Hepatic stellate cell (primary cell): ENCODE measurements around the gene TBC1D7.
"Not testable (repeated sequence)": the region's sequence is repeated elsewhere in the genome, so short reads cannot be mapped to it uniquely, and the experiment has no call there.

Source experiments
- DNase-seq: peaks from one replicate; pipeline ENCODE4 v3.0.0; 2011; ENCODE audit warnings: low spot score

Gene TBC1D7

DNA sequence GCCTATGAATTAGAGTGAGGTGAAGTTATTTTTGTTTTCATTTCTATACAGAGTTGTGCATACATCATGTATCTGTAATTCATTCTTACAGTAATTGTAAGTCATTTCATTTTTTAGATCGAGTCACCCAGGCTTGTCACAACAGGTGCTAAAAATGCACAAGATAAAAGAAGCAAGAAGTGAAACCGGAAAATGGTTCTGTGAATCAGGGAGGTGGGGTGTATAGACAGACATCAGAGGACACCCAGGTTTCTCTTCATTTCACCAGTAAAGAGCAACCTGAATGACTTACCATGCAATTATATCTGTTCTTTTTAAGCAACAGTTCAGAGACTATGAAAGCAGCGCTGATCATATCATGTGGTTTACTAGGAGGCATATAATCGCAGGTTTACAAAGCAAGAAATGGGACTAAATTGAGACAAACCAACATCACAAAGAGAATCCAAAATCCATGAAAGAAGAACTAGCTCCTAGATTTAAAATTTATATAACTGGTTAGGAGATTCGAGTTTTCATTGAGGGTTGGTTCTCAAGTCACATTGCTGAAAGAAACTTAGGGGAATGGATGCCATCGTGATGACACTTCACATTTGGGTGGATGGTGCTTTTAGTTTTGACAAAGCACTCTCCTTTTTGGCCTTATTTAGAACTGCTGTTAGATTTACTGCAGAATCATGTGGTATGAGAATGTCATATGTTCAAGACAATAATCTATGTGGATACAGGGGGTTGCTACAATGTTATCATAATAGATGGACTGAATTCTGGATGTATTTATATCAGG, 27.9 kb upstream of the TBC1D7 start:
- DNase-seq: no peak

DNA sequence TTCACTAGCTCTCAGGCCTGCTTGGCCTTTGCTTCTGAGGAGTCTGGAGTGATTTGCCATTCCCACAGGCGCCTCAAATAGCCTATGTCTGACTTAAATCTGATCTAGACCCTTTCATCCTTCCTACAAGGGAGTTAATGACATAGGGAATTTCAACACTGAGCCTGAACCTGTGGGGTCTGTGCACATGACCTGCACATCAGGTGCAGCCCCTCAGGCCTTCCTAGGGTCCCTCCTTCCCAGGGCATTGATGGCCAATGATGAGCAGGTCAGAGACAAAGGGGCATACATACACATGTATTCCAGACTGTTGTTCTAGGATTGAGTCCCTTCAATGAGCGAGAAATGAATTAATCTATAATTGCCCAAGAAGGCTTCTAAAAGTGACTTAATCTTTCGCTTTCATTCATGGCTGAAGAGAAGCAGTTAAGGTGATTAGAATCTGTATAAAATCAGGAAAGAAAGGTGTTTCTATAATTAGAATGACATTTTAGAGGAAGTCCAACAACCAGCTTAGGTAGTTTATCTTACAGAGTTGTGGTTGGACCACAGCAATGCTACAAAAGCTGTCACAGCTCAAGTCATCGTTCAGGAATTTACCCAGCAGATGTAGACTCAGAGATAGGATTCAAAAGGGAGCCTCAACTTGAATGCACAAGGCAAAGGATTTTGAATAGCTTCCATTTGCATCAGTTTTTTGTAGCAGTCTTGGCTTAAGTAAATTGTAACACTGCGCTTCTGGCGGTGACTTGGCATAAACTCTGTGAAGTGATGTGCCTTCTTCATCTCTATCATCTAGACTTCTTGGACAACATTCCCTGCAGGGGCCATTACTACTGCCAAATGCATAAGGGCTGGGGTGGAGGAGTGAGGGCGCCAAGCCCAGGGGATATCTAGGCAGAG, 27.0 kb upstream of the TBC1D7 start:
- peak; percentile 82 for DNase-seq

DNA sequence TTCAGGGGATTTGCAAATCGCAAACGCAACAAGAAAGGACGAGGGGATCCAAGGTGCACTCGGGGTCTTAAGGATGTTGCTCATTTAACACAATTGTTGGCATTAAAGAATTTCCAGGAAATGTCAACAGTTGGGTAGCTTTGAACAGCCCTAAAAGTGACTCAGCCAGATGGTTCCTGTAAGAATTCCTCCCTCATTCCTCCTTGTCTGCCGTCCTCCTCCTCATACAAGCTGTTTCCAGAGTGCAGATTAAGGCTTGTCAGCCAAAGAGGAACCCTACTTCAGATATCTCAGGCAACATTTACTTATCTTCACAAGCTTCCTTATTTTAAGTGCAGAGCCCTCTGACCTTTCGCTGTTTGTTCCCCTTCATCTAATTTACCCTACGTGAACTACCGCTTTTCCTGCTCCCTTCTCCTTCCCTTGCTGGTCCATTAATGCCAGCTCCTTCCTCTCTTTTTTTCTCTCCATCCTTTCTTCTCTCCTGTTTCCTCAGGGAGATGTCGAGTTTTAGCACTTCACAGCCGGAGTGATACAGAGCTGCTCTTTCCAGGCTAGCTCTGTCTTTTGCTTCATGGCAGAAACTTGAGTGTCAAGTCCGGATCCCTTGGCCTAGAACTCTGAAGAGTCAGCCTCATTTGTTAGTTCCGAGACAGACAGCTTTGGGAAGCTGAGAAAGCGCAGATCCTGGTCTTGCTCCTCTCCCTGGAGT, 26.1 kb upstream of the TBC1D7 start:
- DNase-seq: peak; percentile 74

DNA sequence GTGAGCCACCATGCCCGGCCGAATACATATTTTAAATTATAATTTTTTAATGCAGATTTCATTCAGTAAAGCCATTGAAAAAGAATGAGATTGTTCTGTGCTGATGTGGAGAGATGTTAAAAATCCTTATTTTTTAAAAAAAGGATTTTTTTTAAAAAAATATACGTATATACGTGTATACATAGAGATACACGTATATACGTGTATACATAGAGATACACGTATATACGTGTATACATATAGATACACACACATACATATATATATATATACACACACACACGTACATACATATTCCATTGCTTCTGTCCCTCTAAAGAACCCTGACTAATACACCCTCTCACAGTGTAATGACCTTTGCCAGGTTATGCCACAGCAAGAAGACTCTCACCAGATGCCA, 23.8 kb upstream of the TBC1D7 start:
- no peak for DNase-seq

DNA sequence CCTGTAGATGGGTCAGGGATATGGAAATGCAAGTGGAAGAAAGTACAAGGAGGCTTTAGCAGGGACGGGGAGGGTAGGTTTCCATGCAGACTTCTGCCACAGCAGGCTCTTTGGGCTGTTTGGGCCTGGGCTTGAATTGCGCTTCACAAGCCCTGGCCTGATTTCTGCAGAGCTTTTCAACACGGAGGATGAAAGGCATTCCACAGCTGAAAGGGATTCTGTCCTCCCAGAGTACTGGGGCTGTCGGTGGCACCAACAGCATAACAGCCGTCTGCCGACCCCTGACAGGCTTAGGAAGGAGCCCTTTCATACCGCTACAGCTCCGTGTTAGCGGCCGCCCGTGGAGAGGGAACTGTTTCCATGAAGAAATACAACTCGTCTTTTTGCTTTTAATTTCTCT, 22.9 kb upstream of the TBC1D7 start:
- no peak for DNase-seq

DNA sequence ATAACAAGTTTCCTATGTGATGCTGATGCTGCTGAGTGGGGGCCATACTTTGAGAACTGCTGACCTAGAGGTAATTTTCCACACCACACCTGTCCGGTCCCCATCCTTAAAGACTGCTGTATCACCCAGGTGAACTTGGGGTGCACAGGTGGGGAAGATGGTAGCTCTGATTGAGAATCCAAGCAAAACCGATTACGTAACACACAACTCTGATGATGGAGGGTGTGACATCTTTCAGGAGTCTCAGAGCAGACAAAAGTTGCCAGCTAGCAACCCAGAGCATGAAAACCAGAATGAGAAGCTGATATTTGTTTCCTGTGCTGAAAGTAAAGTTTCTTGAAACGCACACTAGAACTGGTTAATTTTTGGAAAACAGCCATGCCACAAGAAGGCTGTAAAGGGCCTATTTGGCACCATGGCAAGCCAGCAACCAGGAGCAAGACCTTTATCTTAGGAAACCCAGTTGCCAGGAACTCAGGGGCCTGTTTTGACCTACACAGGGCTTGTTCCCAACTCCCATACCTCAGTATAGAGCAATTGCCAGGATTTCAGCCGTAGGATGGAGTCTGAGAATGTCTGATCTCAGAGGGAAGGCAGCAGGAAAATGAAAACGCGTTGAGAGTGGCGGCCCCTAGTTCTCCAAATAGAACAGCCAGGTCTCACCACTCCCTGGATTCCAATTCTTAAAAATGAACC, 21.6 kb upstream of the TBC1D7 start:
- DNase-seq: no peak

DNA sequence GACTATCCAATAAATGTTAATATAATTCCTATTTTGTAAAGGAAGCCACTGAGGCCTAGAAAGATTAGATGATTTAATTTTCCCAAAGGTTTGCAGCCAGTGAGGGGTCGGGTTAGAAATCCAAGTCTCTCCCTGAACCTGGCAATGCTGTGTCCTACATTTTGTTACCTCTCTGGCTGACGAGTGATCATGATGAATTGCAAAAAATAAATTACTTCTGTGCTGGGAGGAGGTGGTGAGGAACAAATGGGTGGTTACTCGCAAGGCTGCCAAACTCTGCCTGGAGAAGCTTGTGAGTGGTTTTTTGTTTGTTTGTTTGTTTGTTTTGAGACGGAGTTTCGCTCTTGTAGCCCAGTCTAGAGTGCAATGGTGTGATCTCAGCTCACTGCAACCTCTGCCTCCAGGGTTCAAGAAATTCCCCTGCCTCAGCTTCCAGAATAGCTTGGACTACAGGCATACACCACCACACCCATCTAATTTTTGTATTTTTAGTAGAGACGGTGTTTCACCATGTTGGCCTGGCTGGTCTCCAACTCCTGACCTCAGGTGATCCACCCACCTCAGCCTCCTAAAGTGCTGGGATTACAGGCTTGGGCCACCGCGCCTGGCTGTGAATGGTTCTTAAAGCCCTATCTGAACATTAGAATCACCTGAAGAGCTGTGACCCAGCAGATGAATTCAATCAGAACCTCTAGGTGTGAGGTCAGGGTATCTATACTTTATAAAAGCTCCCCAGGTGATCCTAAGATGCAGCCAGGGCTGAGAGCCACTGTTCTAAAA, 20.2 kb upstream of the TBC1D7 start:
- no peak for DNase-seq

DNA sequence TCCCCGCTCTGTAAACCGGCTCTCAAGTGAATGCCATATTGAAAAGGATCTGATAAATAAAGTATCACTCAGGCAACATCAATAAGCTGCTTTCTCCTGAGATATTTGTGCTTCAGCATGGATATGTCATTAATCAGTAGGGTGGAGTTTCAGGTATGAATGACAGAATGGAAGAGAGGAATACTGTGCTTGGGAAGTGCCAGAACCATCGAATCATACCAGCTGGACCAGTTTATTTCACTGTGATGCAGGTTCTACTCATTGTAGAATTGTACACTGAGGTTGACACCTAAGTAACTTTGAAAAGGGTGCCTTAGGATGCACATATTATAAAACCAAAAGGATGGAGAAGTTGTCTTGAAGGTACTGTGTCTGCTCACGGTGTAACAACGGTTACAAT, 17.9 kb upstream of the TBC1D7 start:
- no peak for DNase-seq

DNA sequence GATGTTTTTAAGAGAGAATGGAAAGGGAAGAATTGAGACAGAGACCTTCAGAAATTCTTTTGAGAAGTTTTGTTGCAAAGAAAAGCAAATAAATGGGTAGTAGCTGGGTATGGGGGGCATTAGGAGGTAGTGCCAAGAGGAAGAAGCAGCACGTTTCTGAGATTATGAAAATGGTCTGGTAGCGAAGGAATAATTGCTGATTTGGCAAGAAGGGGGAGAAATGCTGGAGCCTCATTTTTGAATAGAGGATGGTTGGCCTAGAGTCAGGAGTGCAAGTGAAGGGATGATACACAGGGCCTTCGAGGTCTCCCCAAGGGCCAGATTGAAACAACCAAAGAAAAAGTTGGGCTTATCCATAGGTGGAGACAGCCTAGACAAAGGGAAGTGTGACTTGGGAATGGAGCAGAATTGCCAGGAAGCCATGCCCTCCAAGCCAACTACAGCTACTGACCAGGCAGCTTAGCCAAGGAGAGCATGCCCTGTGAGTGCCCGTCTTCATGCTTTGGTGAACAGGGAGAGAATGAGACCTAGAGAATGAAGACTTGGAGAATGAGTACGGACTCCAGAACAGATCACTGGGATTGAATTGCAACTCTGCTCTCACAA, 14.2 kb upstream of the TBC1D7 start:
- DNase-seq: no peak

DNA sequence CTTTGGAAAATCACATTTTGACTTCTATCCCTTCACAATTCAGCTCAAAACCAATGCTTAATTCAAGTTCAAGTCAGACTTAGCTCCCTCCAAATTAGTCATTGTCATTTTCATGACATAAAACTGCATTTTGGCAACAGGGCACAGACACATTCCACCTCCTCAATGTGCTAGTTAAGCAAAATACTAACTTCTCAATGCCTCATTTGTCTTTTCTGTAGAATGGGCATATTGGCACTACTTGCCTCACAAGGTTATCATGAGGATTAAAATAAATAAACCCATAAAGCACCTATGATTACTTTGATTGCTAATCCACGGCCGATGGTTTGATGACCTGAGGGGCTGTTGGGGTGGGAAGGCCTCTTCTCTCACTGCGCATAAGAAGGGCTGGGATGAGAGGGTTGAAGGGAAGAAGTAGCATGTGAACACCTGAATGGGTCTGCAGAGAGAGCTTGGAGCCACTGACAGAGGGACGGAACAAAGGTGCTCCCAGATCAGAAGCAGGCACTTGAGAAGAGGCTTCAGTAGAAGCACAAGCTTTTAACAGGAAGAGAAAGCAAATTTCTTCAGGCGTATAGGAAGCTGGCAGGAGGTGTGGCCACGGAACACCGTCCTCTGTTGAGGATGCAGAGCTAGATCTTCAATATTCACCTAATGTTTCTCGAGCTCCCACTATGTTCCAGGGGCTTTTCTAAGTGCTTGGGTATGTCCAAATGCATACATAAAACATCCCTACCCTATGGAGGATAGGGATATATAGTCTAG, 11.7 kb upstream of the TBC1D7 start:
- DNase-seq: no peak

DNA sequence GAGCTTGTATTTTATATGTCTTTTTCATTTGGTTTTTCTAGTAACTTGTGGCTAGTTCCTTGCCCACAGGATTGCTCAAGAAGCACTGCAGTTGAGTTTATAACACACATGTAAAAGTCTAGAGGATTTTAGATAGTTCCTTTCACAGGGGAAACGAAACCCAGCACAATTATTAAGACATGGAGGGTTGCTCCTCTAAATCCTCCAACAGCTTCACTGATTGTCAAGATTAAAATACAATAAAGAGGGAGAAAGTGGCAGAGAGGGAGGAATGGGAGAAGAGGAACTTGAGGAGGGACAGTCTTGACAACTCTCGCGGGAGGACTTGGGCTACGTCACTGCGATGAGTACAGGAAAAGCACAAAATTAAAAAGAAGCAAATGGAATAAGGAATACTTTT, 9.7 kb upstream of the TBC1D7 start:
- DNase-seq: no peak

DNA sequence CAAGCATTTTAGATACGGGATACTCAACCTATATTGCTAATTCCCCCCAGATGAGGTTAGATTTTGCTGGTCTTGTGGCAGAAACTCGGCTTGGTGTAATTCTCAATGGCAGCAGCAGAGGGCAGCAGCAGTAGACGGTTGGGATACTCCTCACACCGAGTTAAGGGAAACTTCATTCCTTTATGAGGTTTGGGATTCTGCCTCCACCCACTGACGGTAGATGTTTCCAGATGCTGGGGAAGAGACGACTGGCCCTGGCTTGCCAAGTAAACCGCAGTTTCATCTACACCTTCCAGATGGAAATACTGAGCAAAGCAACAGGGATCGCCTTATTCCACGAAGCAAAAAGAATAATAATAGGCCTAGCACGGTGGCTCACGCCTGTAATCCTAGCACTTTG, 8.2 kb upstream of the TBC1D7 start:
- peak; percentile 70 for DNase-seq

DNA sequence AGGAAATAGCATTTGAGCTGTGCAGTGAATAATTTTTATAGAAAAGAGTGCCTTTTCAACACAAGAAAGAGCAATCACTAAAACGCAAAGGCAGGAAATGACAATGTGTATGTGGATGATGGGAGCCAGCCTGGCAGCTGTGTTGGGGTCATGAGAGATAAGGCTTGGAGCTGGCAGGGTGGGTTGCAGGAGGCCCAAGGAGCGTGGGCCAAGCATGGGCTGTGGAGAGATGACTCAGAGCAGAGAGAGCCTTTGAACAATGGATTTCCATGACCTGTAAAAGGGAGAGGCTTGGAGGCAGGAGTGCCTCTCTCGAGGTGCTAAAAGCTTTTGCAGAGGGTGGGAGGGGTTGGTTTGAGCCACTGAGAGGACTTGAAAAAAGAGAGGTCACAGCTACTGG, 6.6 kb upstream of the TBC1D7 start:
- no peak for DNase-seq

DNA sequence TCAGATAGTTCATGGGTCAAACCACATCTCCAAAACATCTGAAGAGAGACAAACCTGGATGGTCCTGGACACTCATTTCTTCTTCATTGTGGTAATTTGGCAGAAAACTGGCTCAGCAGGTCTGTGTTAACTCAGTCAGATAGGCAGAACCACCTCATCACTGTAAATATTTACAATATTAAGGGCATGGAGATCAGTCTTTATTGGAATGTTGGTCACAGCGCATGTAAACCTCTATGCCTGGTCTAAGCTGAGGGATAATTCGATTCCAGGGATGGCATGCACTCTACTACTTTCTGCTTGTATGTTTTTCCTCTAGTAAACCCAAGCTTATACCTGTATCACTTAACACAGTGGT, 4.0 kb upstream of the TBC1D7 start:
- no peak for DNase-seq

DNA sequence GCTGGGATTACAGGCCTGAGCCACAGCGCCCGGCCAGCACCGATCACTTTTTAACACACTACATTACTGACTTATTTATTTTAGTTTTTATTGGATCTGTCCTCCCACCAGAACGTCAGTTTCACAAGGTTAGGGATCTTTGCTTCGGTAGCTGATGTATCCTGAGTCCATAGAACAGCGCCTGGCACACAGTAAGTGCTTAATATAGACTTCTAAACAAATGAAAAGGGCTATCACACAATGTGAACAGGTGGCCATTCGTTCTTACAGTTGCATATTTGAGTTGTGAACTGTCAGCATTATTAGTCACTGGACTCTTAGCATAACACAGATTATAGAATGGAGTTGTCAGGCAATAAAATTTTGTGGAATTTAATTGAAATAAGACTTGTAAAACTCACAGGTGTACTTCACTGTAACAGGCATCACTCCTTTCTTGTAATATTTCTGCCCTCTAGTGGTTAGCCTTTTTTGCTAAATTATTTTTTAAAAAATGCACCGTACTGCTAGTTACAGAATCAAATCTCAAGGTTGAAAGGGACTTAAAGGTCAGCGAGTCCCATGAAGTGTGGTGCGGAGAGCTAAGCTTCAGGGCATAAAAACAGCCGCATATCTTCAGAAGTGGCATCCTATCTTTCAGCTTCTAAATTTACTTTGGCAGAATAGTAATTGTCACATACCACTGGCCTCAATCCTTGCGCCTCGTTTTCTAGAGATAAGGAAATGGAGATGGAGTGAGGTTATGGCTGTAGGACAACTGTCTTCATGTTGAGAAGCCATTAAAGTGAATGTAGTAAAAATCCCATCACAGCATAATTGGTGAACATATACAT, 3.4 kb upstream of the TBC1D7 start:
- no peak for DNase-seq

DNA sequence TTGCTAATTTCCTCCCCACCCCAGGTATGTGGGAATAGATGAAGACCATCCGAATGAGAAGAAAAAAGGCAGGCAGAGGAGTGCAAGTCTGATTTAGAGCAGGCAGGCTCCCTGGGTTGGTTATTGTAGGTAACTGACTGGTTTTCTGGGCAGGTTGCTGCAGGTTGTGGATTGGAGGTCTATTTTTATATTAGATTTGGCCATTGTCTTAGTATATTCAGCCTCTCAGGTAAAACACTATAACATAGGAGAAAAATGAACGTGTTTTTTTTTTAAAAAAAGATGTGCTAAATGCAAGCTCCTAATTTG, 492 bp upstream of the TBC1D7 start:
- no peak for DNase-seq

DNA sequence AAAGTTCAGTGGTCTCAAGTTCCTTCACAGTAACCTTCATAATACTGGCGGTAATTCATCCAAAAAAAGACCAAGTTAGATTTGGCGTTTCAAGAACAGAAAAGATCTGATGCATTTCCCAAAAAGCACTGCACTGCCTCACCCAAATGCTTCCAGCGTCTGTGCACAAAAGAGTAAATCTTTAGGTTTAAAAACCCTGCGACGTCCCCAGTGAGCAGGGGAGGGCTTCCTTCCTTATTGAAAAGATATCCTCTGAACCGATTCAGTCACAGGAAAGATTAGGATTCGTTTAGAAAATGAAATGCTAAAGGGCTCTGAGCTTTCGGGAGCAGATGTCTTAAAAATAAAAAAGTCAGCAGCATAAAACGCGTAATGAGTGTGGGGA, 654 bp downstream of the TBC1D7 start:
- no peak for DNase-seq

DNA sequence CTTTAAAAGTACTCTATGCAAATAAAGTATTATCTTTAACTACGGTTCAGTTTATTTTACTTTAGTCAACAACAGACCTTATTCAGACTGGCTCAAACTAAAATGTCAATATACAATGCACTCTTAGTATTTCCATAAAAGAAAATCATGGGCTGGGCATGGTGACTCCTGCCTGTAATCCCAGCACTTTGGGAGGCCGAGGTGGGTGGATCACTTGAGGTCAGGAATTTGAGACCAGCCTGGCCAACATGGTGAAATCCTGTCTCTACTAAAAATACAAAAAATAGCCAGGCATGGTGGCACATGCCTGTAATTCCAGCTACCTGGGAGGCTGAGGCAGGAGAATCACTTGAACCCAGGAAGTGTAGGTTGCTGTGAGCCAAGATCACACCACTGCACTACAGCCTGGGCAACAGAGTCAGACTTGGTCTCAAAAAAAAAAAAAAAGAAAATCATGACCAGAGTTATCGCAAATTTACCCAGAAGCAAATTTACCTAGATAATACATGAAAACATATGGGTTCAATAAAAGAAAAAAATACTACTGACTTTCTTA, 2.2 kb downstream of the TBC1D7 start:
- DNase-seq: not testable (repeated sequence)

DNA sequence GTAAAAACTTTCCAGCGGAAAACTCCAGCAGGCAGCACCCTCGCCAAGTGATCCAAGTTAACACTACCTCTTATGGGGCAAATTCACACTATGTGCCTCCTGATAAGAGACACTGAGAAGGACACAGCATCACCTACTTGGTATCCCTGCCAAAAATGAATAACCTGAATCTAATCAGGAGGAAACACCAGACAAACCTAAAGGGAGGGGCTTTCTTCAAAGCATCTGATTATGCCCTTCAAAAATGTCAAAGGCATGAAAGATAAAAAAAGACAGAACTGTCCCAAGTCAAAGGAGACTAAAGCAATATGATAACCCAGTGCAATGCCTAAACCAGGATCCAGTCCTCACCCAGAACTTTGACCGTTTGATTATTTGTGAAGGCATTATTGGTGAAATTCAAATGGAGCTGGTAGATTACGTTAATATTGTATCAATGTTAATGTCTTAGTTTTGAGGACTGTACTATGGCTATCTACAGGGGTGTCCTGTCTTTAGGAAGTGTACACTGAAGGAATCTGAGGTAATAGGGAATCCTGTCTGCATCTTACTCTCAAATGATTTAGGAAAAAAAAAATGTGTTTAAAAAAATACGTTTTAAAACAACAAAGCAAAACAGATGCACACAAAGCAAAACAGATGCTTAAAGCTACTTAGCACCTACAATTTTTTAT, 8.3 kb downstream of the TBC1D7 start:
- no peak for DNase-seq
